HepG2 (cell line): ENCODE data around the gene KIF17. TPM values are rescaled to one million over a fixed set of nuclear protein-coding genes. Genes with fewer than 3 reads are reported as not detected.

Experiments
- ATAC-seq: fragments of 200-7000 bp; cut with Tn5 transposase; 3 replicates; pipeline ENCODE4 v1.9.1; 2020; ENCODE audit warnings: mild to moderate bottlenecking, moderate library complexity
- BruUV-seq: library from RNA; stranded (reverse); fragments of 400-500 nt; replicated peaks from 2 replicates; lab custom pipeline; 2021; lab: Mats Ljungman, UMichigan
- CTCF ChIA-PET: fragments of 300-600 bp; formaldehyde crosslinking; extraction: SDS; loops from one replicate; lab custom pipeline; 2021; ENCODE audit warnings: low total read pairs, inconsistent platforms, low intra/inter-chr PET ratio; lab: Yijun Ruan, JAX
- POLR2A ChIA-PET: fragments of 350-600 bp; sonication (Branson Sonifier 250); formaldehyde crosslinking; loops from one replicate; lab custom pipeline; 2020; ENCODE audit warnings: antibody characterized with exemption, inconsistent platforms; lab: Yijun Ruan, JAX
- DNase-seq: peaks from one replicate; pipeline ENCODE4 v3.0.0-alpha.2; 2015; ENCODE audit warnings: low spot score
- FAIRE-seq: peaks from 3 replicates; lab custom pipeline; 2011; peaks lifted over from hg19 to GRCh38; lab: Jason Lieb, UNC
- H2AFZ ChIP-seq: one replicate; pipeline ENCODE4 v1.6.1; 2011; ENCODE audit warnings: low read length, inconsistent platforms
- H3K27ac ChIP-seq: fragments of 300-600 bp; 3 replicates; pipeline ENCODE4 v1.8.0; 2011; ENCODE audit warnings: mixed run types, mild to moderate bottlenecking, mixed read lengths, low read length, inconsistent platforms; ENCODE audit not compliant: insufficient read depth; ENCODE audit errors: extremely low read length
- H3K27me3 ChIP-seq, 2 experiments: fragments of 200-600 bp in 1 of 2; 2 replicates in 1 of 2; 3 replicates in 1 of 2; pipeline versions ENCODE4 v1.6.0 to v1.8.0; 2011; ENCODE audit warnings: low read length in 2 of 2, mild to moderate bottlenecking in 2 of 2, moderate library complexity in 2 of 2, inconsistent platforms in 1 of 2; ENCODE audit not compliant: insufficient read depth in 2 of 2, control insufficient read depth in 1 of 2
- H3K36me3 ChIP-seq, 2 experiments: fragments of 200-600 bp in 1 of 2; replicated peaks in 1 of 2; 2 replicates in 1 of 2; 3 replicates in 1 of 2; pipeline versions ENCODE4 v1.5.1 to v1.8.0; 2011; ENCODE audit warnings: low read length in 2 of 2, inconsistent platforms in 1 of 2; ENCODE audit not compliant: insufficient read depth in 2 of 2, control insufficient read depth in 1 of 2
- H3K4me1 ChIP-seq: 2 replicates; pipeline ENCODE4 v1.5.1; 2012; ENCODE audit warnings: low read length, inconsistent platforms; ENCODE audit not compliant: insufficient read depth
- H3K4me2 ChIP-seq: 2 replicates; pipeline ENCODE4 v1.6.0; 2011; ENCODE audit warnings: low read depth, low read length, inconsistent platforms
- H3K4me3 ChIP-seq, 3 experiments: fragments of 200-600 bp in 1 of 3; sonication (generic), shearing (Covaris generic) in 1 of 3; replicated peaks in 1 of 3; 2 replicates each; pipeline ENCODE4 v1.5.1; 2011 to 2016; ENCODE audit warnings: low read length in 3 of 3, inconsistent platforms in 2 of 3, low read depth in 2 of 3, mild to moderate bottlenecking in 2 of 3, control low read depth in 1 of 3, mixed read lengths in 1 of 3; ENCODE audit not compliant: insufficient read depth in 1 of 3
- H3K79me2 ChIP-seq: one replicate; pipeline ENCODE4 v1.6.1; 2011; ENCODE audit warnings: low read length, inconsistent platforms; ENCODE audit not compliant: insufficient read depth
- H3K9ac ChIP-seq: 2 replicates; pipeline ENCODE4 v1.6.0; 2011; ENCODE audit warnings: mild to moderate bottlenecking, low read depth, low read length, inconsistent platforms; ENCODE audit not compliant: insufficient read depth
- H3K9me3 ChIP-seq: 2 replicates; pipeline ENCODE4 v1.5.1; 2012; ENCODE audit warnings: mild to moderate bottlenecking, low read length
- H4K20me1 ChIP-seq: 2 replicates; pipeline ENCODE4 v1.6.0; 2011; ENCODE audit warnings: inconsistent platforms, mild to moderate bottlenecking, low read length, moderate library complexity; ENCODE audit not compliant: insufficient read depth
- CC2D1A ChIP-seq: sonication (generic); formaldehyde crosslinking; IDR thresholded peaks from 2 replicates; pipeline ENCODE4 v1.8.1; 2023; ENCODE audit warnings: mild to moderate bottlenecking, missing genetic modification reagents
- CREB3 ChIP-seq: sonication (generic); formaldehyde crosslinking; IDR thresholded peaks from 2 replicates; pipeline ENCODE4 v1.5.0; 2020; ENCODE audit warnings: missing genetic modification reagents
- FOXA1 ChIP-seq, 2 experiments: fragments of 450-650 bp in 1 of 2; sonication (generic) in 1 of 2; formaldehyde crosslinking in 1 of 2; IDR thresholded peaks; 2 replicates each; pipeline versions ENCODE4 v1.4.0 to v1.6.1; 2016 to 2020; ENCODE audit warnings: missing genetic modification reagents in 1 of 2
- HDAC6 ChIP-seq: fragments of 200-600 bp; sonication (generic); IDR thresholded peaks from 2 replicates; pipeline ENCODE4 v1.7.0; 2017; ENCODE audit warnings: mild to moderate bottlenecking, antibody characterized with exemption, low read length, low read depth
- IRF9 ChIP-seq: sonication (generic); formaldehyde crosslinking; IDR thresholded peaks from 2 replicates; pipeline ENCODE4 v1.8.0; 2022; ENCODE audit warnings: missing genetic modification reagents, mild to moderate bottlenecking, borderline replicate concordance
- MTF2 ChIP-seq: sonication (generic); formaldehyde crosslinking; IDR thresholded peaks from 2 replicates; pipeline ENCODE4 v1.5.0; 2020; ENCODE audit warnings: missing genetic modification reagents, borderline replicate concordance
- NR2F1 ChIP-seq, 2 experiments: fragments of 450-650 bp in 1 of 2; formaldehyde crosslinking in 1 of 2; IDR thresholded peaks; 2 replicates each; pipeline versions ENCODE4 v1.5.0 to v1.6.1; 2016 to 2020; ENCODE audit warnings: mild to moderate bottlenecking in 1 of 2, missing compliant biosample characterization in 1 of 2, missing genetic modification reagents in 1 of 2, moderate library complexity in 1 of 2
- POLR2A ChIP-seq, 2 experiments: IDR thresholded peaks; 2 replicates each; pipeline ENCODE4 v1.6.1; 2011; ENCODE audit warnings: low read depth in 2 of 2, low read length in 2 of 2, mild to moderate bottlenecking in 1 of 2, moderate library complexity in 1 of 2; ENCODE audit not compliant: insufficient read depth in 1 of 2
- RFX5 ChIP-seq: IDR thresholded peaks from 2 replicates; pipeline ENCODE4 v1.6.1; 2011; ENCODE audit warnings: low read depth, low read length, improper control_type of control experiment
- STAT5B ChIP-seq: sonication (generic); formaldehyde crosslinking; IDR thresholded peaks from 2 replicates; pipeline ENCODE4 v1.4.0; 2020; ENCODE audit warnings: missing genetic modification reagents
- TARDBP ChIP-seq: sonication (generic); formaldehyde crosslinking; IDR thresholded peaks from 2 replicates; pipeline ENCODE4 v1.8.0; 2022; ENCODE audit warnings: mild to moderate bottlenecking, missing genetic modification reagents
- YEATS4 ChIP-seq: sonication (generic); formaldehyde crosslinking; IDR thresholded peaks from 2 replicates; pipeline ENCODE4 v1.4.0; 2020; ENCODE audit warnings: missing genetic modification reagents, borderline replicate concordance
- ZNF12 ChIP-seq: sonication (generic); formaldehyde crosslinking; IDR thresholded peaks from 2 replicates; pipeline ENCODE4 v1.5.0; 2020; ENCODE audit warnings: missing genetic modification reagents
- ZNF414 ChIP-seq: sonication (generic); formaldehyde crosslinking; IDR thresholded peaks from 2 replicates; pipeline ENCODE4 v1.5.0; 2020; ENCODE audit warnings: missing genetic modification reagents
- ZNF574 ChIP-seq: sonication (generic); formaldehyde crosslinking; IDR thresholded peaks from 2 replicates; pipeline ENCODE4 v1.4.0; 2020; ENCODE audit warnings: missing genetic modification reagents
- WGBS: methylation state at CpG from one replicate; pipeline ENCODE4 v1.1.6; 2017; ENCODE audit warnings: low lambda C conversion rate; 5-methylcytosine and 5-hydroxymethylcytosine counted together
- in situ Hi-C: cut with HindIII; loops from 2 replicates; pipeline ENCODE4 v1.10.0; 2017; ENCODE audit warnings: low pct_unique_long_range_greater_than_20kb; ENCODE audit not compliant: extremely low pct_ligation_motif_present
- intact Hi-C: fragments of 100-400 bp; cut with micrococcal nuclease; formaldehyde crosslinking; loops from one replicate; pipeline ENCODE4 v1.10.0; 2022; ENCODE audit not compliant: unreplicated experiment
- polyA plus RNA-seq, 8 experiments: library from polyadenylated mRNA; depleted of rRNA in 3 of 8; stranded (reverse) in 7 of 8; unstranded in 1 of 8; fragments of >200 nt; fragmentation: Illumina TruSeq in 4 of 8; extraction: Trizol in 4 of 8; gene quantifications; 2 replicates each; pipeline versions ENCODE4 v1.2.1 to v1.2.3, GENCODE V29; 2011 to 2016; ENCODE audit warnings: low read depth in 4 of 8, missing spikeins in 1 of 8, mixed read lengths in 1 of 8; ENCODE audit not compliant: insufficient read depth in 1 of 8
- total RNA-seq, 5 experiments: library from RNA; depleted of rRNA; stranded (reverse); fragments of >200 nt; fragmentation: Illumina TruSeq; extraction: Trizol; gene quantifications; 2 replicates each; pipeline ENCODE4 v1.2.3, GENCODE V29; 2016; ENCODE audit warnings: low read depth in 1 of 5

The KIF17 gene
- total and polyA plus RNA-seq, 2 of the 13 experiments (the other 11 are each of a cell fraction or from before 2014, with no cell fraction given): 0.24 to 0.44 TPM

- no peak for TF ChIP-seq HDAC6
Observed at GRCh38 chr1:20732071-20732587, 14.3 kb upstream of the KIF17 start (continued).

- no peak overlapping the region for H3K27ac ChIP-seq
- H2AFZ ChIP-seq: no peak overlapping the region
- H3K4me2 ChIP-seq: peak overlapping the region; percentile 99
- ChIA-PET POLR2A (interaction anchor here (1.0 to 2.3 kb wide), 6 partner anchors 24 to 55 kb away, joined by 3 to 7 read pairs (median 4); partner anchors contain the start of gene HP1BP3), CTCF (no interaction called here)
- DNase-seq (no peak), ATAC-seq (peak; percentile 8), FAIRE-seq (no peak)
- H3K36me3 ChIP-seq: no peaks in the 10 kb centered on the region
- no peaks in the 10 kb centered on the region for H3K9me3 ChIP-seq
- no peaks in the 10 kb centered on the region for H3K79me2 ChIP-seq
- intact Hi-C loops: no loop called here
- BruUV-seq: no TSS peak
- peaks cover 57% of the 10 kb centered on the region for H3K4me1 ChIP-seq
- no peaks in the 10 kb centered on the region for H4K20me1 ChIP-seq
- H3K27me3 ChIP-seq: peaks cover 5 to 21% of the 10 kb centered on the region in 2 experiments; a peak in 3 of 5 replicates
- WGBS: 18% methylated on average over 22 of the region's 62 CpGs
- peak overlapping the region; percentile 26 to 79 (median 65); a peak in 4 of 6 replicates for H3K4me3 ChIP-seq
- no peak overlapping the region for H3K9ac ChIP-seq
- in situ Hi-C loops: no loop called here
- no peak for TF ChIP-seq STAT5B
- no peak for TF ChIP-seq CREB3 (CRISPR knock-in tag)
- no peak for TF ChIP-seq YEATS4 (CRISPR knock-in tag)
- TF ChIP-seq POLR2A (IDR thresholded peaks at IDR 0.05; ENCODE audit: insufficient read depth in 1 of 2, low read depth in 2 of 2, low read length in 2 of 2): no peak
- TF ChIP-seq ZNF574: 0 out of 2 replicates have a peak, but pooled peaks have one; percentile 25
- TF ChIP-seq FOXA1 (IDR thresholded peaks at IDR 0.05): no peak
- no peak for TF ChIP-seq FOXA1 (CRISPR knock-in tag; IDR thresholded peaks at IDR 0.05)
- TF ChIP-seq ZNF12 (CRISPR knock-in tag): no peak
- TF ChIP-seq TARDBP: no peak
- no peak for TF ChIP-seq NR2F1 (CRISPR knock-in tag; IDR thresholded peaks at IDR 0.05)
- no peak for TF ChIP-seq MTF2
- TF ChIP-seq IRF9 (CRISPR knock-in tag): no peak
- no peak for TF ChIP-seq CC2D1A (CRISPR knock-in tag)
- no peak for TF ChIP-seq RFX5
- no peak for TF ChIP-seq ZNF414
Observed at GRCh38 chr1:20731057-20731991, 13.5 kb upstream of the KIF17 start.
